ENCODE data around the gene ALDH4A1.
A peak's percentile ranks its signal among the peaks of the same experiment; 100 is the strongest.

Gene ALDH4A1

DNA sequence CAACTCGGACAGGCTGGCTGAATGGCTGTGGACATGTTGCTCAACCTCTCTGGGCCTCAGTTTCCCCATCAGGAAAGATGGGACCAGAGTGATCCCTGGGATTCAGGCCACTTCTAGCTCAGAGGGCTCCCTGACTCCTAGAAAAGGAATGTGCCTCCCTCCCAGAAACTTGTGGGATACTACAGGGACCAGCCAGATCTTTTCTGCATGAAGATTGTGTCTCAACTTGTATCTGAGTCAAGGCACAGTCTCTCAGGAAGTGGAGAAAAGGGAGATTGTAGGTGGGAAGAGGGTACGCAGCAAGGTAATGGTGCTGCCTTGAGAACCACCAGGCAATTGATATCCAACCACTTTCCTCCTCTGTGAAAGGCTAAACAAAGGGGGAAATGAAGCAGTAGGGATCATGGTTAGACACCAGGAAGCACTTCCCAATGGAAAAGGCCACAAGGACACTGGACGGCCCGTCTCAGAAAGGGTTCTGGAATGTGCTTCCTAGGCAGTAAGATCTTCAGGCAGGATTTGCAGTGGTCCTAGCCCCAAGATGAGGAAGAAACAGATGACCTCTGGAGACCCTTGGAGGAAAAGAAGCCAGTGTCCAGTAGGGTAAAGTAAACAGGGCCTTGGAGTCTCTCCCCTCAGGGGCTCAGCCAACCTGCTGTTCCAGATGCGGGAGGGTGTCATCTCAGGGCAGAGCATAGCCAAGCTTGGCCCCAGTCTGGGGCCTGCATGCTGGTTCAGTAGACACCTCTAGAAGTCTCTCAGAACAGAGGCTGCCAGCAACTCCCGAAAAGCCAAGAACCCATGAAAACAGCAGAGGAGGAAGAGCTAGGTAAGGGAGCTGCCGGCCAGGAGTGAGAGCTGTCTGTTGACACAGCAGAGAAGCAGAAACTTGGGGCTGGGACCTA lies 37.3 kb upstream of the ALDH4A1 start:
- no peak for DNase-seq (ENCODE audit: low spot score)

GRCh38 chr1:18938707-18939070 lies 36.3 kb upstream of the ALDH4A1 start:
- no peak for DNase-seq (ENCODE audit: low spot score)

- DNase-seq (ENCODE audit: low spot score): no peak
Measured at GRCh38 chr1:18938008-18938706, 35.8 kb upstream of the ALDH4A1 start.

DNA sequence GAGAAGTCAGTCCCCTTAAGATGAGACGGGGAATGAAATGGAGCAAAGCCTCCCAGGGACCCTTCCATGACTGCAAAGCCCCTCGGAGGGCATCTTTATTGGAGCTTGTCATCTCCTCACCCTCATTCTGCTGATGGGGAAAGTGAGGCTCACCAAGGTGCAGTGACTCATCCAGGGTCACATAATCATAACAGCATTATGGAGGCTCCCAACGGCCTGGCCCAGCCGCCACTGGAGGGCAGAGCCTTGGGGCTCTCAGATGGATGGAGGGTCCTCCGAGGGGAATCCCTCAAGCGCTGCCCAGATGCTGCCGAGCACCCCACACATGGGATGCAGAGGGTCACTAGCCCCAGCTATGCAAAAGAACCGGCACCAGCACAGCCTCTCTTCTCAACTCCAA lies 35.2 kb upstream of the ALDH4A1 start:
- DNase-seq (ENCODE audit: low spot score): no peak

GRCh38 chr1:18936814-18937481 lies 34.6 kb upstream of the ALDH4A1 start:
- no peak for DNase-seq (ENCODE audit: low spot score)

DNA sequence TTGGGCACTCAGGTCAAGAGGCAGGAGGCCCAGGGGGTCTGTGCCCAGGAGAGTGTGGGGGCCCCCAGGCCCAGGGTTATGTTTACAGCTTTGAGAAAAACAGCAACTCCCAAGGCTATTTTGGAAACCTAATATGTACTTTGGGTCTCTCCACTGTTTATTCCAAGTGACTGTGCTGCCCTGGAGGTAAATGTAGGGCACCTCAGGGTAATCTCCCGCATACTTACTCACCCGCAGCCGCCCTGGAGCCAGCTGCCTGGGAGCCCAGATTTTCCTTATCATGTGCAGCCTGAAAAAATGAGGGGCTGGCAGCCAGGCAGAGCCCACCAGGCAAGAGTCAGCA lies 34.1 kb upstream of the ALDH4A1 start:
- no peak for DNase-seq (ENCODE audit: low spot score)

- DNase-seq (ENCODE audit: low spot score): no peak
Measured at GRCh38 chr1:18934205-18935000, 32.0 kb upstream of the ALDH4A1 start.

DNA sequence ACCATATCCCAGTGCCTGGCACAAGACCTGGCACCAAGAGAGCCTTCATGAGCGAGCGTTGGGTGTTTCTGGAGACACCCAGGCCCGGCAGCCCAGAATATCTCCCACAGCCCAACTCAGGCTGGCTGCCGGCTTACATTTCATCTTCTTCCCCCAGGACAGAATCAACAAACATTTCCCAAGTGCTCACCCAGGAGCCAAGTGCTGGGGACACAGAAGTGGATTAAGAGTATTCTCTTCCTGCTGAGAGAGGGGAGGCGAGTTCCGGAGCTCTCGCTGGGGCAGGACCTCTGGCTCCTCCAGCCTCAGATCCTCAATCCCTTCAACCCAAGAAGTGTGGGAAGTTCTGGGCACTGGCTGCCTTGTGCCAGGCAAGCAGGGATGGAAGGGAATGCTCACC lies 30.5 kb upstream of the ALDH4A1 start:
- no peak for DNase-seq (ENCODE audit: low spot score)

GRCh38 chr1:18932387-18932786 lies 30.0 kb upstream of the ALDH4A1 start:
- DNase-seq (ENCODE audit: low spot score): no peak

DNA sequence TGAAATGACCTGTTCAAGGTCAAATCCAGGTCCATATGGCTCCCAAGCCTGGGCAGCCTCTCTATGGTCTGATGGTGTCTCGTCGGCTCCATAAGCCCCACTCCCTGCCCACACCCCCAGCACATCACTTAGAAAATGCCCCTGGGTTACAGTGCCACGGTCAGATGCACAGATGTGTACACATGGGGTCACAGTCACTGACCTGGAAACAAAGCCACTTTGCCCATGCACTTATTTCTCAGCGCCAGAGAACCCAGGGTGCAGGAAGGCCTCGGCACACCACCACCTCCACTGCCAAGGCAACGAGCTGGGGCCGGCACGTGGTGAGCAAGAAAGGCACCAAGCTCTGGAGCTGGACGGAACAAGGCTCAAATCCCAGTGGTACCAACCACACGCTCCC lies 29.4 kb upstream of the ALDH4A1 start:
- DNase-seq (ENCODE audit: low spot score): no peak

GRCh38 chr1:18929686-18930085 lies 27.3 kb upstream of the ALDH4A1 start:
- no peak for DNase-seq (ENCODE audit: low spot score)

DNA sequence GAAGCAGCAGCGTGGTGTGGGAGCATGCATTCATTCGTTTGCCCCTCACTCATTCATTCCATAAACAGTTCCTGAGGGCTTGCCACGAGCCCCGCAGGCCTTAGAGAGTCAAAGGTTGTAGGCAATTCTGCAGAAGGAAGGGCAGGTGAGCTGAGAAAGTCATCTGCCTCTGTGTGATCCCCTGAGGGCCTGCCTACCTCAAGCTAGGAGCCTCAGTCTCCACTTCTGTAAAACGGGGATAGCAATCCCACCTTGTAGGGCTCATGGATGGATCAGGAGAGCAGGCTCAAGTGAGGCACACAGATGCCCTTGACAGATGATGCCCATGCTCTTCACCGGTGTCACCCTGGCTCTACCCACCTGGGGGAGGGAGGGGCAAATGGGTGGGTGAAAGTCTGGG lies 26.6 kb upstream of the ALDH4A1 start:
- no peak for DNase-seq (ENCODE audit: low spot score)

- no peak for DNase-seq (ENCODE audit: low spot score)
Measured at GRCh38 chr1:18928406-18928805, 26.1 kb upstream of the ALDH4A1 start.

DNA sequence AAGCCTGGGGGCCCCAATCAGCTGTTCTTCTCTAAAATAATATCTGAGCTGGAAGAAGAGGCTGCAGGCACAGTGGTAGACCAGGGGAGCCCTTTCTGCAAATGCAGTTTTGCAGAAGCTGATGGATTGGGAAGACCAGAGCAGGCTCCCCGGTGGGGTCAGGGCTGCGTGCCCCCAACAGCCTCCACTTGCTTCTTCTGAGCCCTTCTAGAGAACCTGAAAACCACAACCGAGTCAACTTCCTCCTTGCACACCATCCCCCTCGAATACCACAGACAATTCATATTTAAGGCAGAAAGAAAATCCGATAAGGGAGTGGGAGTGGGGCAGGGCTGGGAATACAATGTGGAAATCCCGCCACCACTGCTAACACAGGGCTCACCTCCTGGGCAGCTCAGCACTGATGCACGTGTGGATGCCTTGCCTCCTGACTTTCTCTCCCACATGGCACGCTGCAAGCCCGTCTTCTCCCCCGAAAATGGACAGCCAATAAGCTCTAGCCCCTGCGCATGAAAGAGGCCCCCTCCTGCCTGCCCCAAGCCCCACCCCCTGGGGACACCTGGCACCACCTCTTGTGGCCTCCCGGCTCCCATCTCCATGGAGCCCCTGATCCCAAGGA lies 25.4 kb upstream of the ALDH4A1 start:
- peak; percentile 27 for DNase-seq (ENCODE audit: low spot score)

DNA sequence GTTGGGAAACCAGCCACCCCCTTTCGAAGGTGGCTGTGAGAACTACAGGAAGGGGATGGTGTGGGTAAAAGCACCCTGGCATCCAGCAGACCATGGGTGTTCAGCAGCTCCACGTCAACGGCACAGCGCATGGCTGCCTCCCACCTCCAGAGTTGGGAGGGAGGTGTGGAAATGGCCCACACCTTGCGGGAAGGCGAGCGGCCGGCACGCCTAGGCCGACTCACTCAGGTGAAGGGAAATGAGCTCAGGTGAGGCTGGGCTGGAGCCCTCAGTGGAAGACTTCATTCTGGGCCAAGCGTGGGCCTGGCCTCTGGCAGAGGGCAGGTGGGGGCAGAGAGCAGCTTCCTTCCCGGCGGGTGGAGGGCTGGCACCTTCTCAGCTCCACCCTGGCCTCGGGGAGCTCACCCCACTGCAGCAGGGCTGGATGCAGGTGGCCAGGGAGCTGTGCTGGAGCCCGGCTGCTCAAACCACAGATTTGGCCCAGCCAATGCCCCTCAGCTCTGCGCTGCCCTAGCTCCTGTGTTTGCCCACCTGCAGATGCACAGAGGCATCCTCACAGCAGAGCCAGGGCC lies 24.8 kb upstream of the ALDH4A1 start:
- DNase-seq (ENCODE audit: low spot score): peak; percentile 40

DNA sequence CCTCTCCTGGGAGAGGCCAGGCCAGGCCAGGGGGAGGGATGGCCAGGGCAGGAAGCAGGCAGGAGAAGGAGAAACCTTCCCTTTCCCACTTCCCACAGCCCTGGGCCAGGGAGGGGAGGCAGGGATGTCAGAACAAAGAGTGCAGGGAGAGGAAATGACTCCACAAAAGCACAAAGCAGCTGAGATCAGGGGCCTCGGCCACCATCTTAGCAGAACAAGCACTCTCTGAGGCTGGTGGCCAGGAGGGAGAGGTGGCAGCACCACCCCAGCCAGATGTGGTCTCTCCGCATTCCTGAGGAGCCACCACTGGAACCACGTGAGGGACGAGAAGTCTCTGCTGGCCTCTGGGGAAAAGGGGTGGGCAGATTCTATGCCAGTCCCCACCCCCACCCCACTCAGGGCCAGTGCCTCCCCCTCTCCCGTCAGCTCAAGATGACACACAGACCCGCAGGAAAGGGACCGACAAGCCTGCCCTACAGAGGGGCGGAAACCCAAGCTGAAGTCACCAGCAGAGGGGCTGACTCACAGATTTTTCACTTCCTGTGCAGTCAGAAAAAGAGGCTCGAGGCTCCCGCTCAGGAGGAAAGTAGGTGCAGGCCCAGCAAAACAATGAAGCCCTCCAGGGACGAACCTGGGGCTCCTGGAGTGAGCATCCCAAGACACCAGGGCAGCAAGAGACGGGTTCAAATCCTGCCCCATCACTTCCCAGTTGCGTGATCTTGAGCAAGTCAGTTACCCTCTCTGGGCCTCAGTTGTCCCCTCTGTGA lies 24.1 kb upstream of the ALDH4A1 start:
- DNase-seq (ENCODE audit: low spot score): peak; percentile 74

- no peak for DNase-seq (ENCODE audit: low spot score)
Measured at GRCh38 chr1:18925279-18925678, 22.9 kb upstream of the ALDH4A1 start.

- no peak for DNase-seq (ENCODE audit: low spot score)
Measured at GRCh38 chr1:18924221-18924691, 21.9 kb upstream of the ALDH4A1 start.

GRCh38 chr1:18923756-18924211 lies 21.4 kb upstream of the ALDH4A1 start:
- no peak for DNase-seq (ENCODE audit: low spot score)
